ENCODE data around the gene PPIP5K1.
A peak's percentile ranks its signal among the peaks of the same experiment; 100 is the strongest.
"Not testable (repeated sequence)": the region's sequence is repeated elsewhere in the genome, so short reads cannot be mapped to it uniquely, and the experiment has no call there.

PPIP5K1 gene

DNA sequence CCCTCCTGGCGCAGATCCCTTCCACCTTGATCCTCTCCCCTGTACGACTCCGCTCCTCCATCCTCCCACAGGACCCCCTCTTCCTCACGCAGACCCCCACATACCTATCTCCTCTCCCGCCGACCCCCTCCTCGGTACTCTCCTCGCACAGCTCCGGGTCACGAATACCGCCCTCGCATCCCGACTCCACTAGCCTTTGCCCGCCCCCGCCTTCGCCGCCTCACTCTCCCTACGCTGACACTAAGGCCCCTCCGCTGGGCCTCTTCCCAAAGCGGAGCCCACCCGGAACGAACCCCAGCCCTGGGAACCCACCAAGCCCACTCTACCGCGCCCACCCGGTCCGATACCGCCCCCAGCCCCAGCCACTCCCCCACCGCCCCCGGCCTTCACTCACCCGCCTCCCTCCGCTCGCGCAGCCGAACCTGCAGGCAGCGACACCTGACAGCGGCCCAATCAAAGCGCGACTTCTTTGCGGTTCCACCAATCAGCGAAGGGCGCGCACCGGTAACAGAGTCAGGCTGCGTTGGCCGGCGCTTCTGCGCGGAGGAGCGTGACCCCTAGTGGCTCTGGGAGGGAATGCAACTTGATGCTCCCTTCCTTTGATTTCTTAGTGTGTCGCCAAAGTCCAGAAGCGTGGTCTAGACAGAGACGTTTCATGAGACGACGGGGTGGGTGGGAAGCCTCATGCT, at the start of gene PPIP5K1:
TSS of gene PPIP5K1 (minus strand) at position 431 of the 689 bp plus-strand sequence. CDS start 5,704 bp downstream, outside the sequence.
- not testable (repeated sequence) for DNase-seq (ENCODE audit: low spot score)

- DNase-seq (ENCODE audit: low spot score) = not testable (repeated sequence)
These were observed 48.6 kb upstream of the PPIP5K1 start for GRCh38 chr15:43638464-43639204.

- DNase-seq (ENCODE audit: low spot score) = not testable (repeated sequence)
These were observed 36.9 kb upstream of the PPIP5K1 start for GRCh38 chr15:43626937-43627336.

GRCh38 chr15:43625106-43625505, 35.1 kb upstream of the PPIP5K1 start:
- no peak for DNase-seq (ENCODE audit: low spot score)

DNA sequence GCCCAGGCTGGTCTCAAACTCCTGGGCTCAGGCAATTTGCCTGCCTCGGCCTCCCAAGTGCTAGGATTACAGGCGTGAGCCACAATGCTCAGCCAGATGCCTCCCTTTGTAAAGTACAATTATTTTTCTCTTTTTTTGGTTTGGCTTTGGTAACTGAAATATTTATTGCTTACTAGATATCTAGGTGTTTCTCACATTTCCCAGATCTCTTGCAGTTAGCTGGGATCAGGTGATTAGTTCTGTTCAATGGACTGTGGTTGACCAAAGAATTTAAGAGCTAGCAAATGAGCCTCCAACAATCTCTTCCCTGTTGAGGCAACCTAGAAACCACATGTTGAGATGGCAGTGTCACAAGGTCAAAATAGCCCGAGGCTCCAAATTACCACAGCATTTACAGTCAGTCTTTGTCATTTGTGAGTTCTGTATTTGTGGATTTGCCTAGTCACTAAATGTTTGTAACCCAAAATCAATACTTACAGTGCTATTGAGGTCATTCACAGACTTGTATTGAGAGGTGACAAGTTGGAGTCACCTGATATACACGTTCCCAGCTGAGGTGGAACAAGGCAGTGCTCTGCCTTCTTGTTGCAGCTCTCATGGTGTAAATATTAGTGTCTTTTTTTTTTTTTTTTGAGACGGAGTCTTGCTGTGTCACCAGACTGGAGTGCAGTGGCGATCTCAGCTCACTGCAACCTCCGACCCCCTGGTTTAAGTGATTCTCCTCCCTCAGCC, 32.2 kb upstream of the PPIP5K1 start:
- DNase-seq (ENCODE audit: low spot score) = not testable (repeated sequence)

- DNase-seq (ENCODE audit: low spot score) = not testable (repeated sequence)
These were observed 28.7 kb upstream of the PPIP5K1 start, which contains the start of gene STRC for GRCh38 chr15:43618700-43619099. STRC (minus strand) TSS chr15:43618800; CDS start chr15:43618722, 78 bp downstream.

DNA sequence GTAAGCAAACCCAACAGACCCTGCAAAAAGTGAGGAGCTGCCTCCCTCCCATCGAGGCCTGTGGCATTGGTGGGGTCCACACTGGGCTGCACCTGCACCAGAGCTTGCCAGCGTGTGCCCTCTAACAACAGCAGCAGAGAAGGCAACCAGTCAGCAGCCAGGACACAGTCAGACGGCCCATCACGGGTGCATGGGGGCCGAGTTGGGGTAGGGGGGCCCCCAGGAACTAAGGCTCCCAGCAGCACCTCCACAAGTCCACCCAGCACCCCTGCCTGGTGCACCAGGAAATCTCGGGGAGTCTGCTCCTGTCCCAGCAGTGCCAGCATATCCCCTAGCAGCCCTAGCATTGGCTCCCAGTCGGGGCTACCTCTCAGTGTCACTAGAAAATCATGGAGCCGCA, 27.7 kb upstream of the PPIP5K1 start:
- not testable (repeated sequence) for DNase-seq (ENCODE audit: low spot score)

DNA sequence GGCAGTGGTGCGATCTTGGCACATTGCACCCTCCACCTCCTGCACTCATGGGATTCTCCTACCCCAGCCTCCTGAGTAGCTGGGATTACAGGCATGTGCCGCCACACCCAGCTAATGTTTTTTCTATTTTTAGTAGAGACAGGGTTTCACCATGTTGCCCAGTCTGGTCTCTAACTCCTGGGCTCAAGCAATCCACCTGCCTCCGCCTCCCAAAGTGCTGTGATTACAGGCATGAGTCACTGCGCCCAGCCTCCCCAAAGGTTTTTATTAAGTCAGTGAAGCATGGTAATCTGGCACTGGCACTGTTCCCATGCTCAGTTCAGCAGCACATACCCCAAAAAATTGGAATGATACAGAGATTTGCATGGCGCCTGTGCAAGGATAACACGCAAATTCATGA, 12.2 kb upstream of the PPIP5K1 start:
- peak; percentile 81 for DNase-seq (ENCODE audit: low spot score)

GRCh38 chr15:43600200-43600599, 10.2 kb upstream of the PPIP5K1 start:
- not testable (repeated sequence) for DNase-seq (ENCODE audit: low spot score)

DNA sequence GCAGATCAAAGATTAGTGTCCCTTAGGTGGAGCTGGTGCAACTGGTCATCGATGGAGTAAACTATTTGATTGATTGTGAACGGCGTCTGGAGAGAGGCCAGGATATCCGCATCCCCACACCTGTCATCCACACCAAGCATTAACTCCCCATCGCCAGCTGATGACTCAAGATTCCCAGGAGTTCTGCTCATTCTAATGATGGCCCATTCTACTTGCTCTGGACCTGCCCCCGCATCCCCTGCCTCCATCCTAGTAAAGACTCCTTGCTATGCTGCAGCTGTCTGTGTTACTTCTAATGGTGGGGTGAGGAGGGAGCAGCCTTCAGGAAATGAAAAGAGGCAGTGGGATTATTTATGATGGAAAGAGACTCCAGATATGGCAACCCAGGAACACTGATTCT, 9.1 kb upstream of the PPIP5K1 start:
- not testable (repeated sequence) for DNase-seq (ENCODE audit: low spot score)

GRCh38 chr15:43593328-43594190, 3.6 kb upstream of the PPIP5K1 start, which contains the start of gene CKMT1B:
CKMT1B (plus strand) TSS chr15:43594027; CDS start chr15:43594219, 192 bp downstream.
- DNase-seq (ENCODE audit: low spot score) = not testable (repeated sequence)

GRCh38 chr15:43592841-43593240, 2.8 kb upstream of the PPIP5K1 start:
- DNase-seq (ENCODE audit: low spot score) = not testable (repeated sequence)

- not testable (repeated sequence) for DNase-seq (ENCODE audit: low spot score)
These were observed 15.4 kb downstream of the PPIP5K1 start for GRCh38 chr15:43574607-43575006.

DNA sequence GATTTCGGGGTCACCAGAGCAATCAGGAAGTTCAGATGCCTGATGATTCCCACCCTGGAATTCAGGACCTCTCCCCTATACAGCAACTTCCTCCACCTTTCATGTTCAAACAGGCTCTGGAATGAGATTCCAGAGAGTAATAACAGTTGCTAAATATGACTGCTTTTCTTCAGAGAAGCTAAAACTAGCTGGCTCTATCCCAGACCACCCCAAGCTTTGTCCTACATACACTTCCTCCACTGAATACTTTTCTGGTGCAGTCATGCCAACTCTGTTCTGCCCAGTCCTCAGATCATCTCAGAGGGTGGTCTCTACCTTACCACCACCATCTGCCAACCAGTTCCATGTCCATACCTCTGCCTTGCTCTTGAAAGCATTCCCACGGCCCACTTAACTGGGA, 23.4 kb downstream of the PPIP5K1 start:
- DNase-seq (ENCODE audit: low spot score) = not testable (repeated sequence)

DNA sequence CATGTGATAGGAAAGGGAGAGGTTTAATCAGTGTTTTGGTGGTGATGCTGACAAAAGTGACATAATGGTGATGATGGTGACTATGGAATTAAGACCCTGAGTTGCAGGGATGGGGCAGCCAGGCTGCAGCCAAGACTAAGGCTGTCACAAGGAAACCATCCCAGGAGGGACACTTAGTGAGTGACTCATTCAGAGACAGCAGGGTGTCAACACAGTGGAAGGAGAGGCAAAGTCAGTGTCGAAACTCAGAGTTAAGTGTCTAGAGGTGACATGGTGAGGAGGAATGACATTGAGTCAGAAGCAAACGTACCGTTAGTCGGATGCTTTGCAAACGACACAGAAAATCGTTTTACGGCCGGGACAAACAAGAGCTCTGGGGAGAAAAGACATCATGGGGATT, 26.2 kb downstream of the PPIP5K1 start:
- not testable (repeated sequence) for DNase-seq (ENCODE audit: low spot score)

DNA sequence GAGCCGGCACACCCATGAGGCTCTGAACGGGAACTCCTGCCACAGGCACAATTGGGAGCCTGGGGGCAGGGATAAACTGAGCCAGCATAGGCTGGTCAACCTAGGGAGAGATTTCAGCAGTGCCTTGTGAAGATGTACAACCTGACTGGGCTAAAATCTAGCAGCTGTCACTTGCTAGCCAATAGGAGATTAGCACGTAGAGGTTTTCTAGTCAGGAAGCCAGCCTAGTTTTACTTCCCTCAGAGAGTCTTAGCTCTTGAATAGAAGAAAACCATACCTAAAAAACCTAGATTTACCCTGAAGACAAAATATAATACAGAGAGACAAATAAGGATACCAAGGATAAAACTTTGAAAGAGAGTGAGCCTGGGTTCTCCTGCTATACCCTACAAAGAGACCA, 27.3 kb downstream of the PPIP5K1 start:
- not testable (repeated sequence) for DNase-seq (ENCODE audit: low spot score)

- no peak for DNase-seq (ENCODE audit: low spot score)
These were observed 37.0 kb downstream of the PPIP5K1 start for GRCh38 chr15:43552986-43553385.

GRCh38 chr15:43552256-43552655, 37.8 kb downstream of the PPIP5K1 start:
- no peak for DNase-seq (ENCODE audit: low spot score)

- no peak for DNase-seq (ENCODE audit: low spot score)
These were observed 39.3 kb downstream of the PPIP5K1 start for GRCh38 chr15:43550527-43551363.

DNA sequence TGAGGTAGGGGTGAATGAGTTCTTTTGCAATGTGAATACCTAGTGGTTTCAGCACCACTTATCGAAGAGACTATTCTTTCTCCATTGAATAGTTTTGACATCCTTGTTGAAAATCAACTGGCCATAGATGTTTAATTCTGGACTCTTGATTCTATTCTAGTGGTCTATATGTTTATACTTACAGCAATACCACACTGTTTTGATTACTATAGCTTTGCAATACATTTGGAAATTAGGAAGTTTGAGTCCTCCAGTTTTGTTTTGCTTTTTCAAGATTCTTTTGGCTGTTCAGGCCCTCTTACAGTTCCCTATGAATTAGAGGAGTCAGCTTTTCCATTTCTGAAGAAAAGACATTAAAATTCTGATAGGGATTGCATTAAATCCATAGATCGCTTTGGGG, 42.5 kb downstream of the PPIP5K1 start:
- DNase-seq (ENCODE audit: low spot score) = no peak

Measured in cerebellar cortex (tissue), 1 donor.